ENCODE results near the gene HRH3. TPM values are rescaled to one million over a fixed set of nuclear protein-coding genes. Genes with fewer than 3 reads are reported as not detected.

The HRH3 gene
- total and polyA plus RNA-seq, 9 donors, result not detected

GRCh38 chr20:62236766-62237513, 16.9 kb upstream of the HRH3 start:
- WGBS, 3 donors, result 29 to 39% (median 35%) methylated on average over 27 to 28 of the region's 28 CpGs
- H3K4me1 ChIP-seq (ENCODE audit: insufficient read depth), result peaks cover 15% of the 10 kb centered on the region
- H3K27ac ChIP-seq, result no peak overlapping the region
- no peaks in the 10 kb centered on the region for H3K27me3 ChIP-seq
- intact Hi-C loops (cut with DNase I), result loop anchor here in 1 of 4 donors (5.0 kb wide), 1 partner anchor 150 kb away; the partner anchor contains the start of gene RPS21
- no peaks in the 10 kb centered on the region for H3K9me3 ChIP-seq
- H3K36me3 ChIP-seq, result no peaks in the 10 kb centered on the region
- TF ChIP-seq POLR2A (IDR thresholded peaks at IDR 0.05) (no peak), EP300 (IDR thresholded peaks at IDR 0.05) (no peak)
- TF ChIP-seq, protein P1, sequence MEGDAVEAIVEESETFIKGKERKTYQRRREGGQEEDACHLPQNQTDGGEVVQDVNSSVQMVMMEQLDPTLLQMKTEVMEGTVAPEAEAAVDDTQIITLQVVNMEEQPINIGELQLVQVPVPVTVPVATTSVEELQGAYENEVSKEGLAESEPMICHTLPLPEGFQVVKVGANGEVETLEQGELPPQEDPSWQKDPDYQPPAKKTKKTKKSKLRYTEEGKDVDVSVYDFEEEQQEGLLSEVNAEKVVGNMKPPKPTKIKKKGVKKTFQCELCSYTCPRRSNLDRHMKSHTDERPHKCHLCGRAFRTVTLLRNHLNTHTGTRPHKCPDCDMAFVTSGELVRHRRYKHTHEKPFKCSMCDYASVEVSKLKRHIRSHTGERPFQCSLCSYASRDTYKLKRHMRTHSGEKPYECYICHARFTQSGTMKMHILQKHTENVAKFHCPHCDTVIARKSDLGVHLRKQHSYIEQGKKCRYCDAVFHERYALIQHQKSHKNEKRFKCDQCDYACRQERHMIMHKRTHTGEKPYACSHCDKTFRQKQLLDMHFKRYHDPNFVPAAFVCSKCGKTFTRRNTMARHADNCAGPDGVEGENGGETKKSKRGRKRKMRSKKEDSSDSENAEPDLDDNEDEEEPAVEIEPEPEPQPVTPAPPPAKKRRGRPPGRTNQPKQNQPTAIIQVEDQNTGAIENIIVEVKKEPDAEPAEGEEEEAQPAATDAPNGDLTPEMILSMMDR (IDR thresholded peaks at IDR 0.05), result no peak
- H3K4me3 ChIP-seq, result no peak overlapping the region
- no peak for DNase-seq

GRCh38 chr20:62236200-62236599, 16.1 kb upstream of the HRH3 start:
- Histone ChIP-seq H3K27me3 (no peaks in the 10 kb centered on the region), H3K36me3 (no peaks in the 10 kb centered on the region), H3K4me3 (no peak overlapping the region), H3K27ac (no peak overlapping the region), H3K4me1 (ENCODE audit: insufficient read depth) (peaks cover 15% of the 10 kb centered on the region), H3K9me3 (no peaks in the 10 kb centered on the region)
- DNase-seq, result peak in 2 of 5 donors; percentile 37 to 49
- WGBS, 3 donors, result 55 to 61% (median 59%) methylated on average over 6 of the region's 6 CpGs
- TF ChIP-seq, protein P1 (IDR thresholded peaks at IDR 0.05), result no peak
- TF ChIP-seq POLR2A (IDR thresholded peaks at IDR 0.05) (no peak), EP300 (IDR thresholded peaks at IDR 0.05) (no peak)
- intact Hi-C loops (cut with DNase I), result loop anchor here in 1 of 4 donors (5.0 kb wide), 1 partner anchor 151 kb away; the partner anchor contains the start of gene RPS21

DNA sequence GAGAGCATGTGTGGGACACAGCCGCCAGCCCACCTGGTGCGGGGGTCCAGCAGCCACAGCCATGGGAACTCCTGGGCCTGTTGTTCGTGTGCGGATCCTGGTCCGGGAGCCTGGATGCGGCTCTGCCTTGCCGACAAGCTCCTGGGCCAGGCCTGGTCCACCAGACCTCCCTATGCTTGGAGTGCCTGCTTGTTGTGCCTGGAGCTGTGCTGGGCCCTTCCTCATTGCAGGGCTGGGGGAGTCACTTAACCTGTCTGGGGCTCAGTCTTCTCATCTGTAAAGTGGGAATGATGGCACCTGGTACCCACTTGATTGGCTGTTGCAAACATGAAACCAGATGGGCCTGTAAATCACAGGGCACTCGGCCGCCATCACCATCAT, 15.7 kb upstream of the HRH3 start:
- Histone ChIP-seq H3K36me3 (no peaks in the 10 kb centered on the region), H3K4me3 (no peak overlapping the region), H3K9me3 (no peaks in the 10 kb centered on the region), H3K27me3 (no peaks in the 10 kb centered on the region), H3K27ac (no peak overlapping the region), H3K4me1 (ENCODE audit: insufficient read depth) (peaks cover 15% of the 10 kb centered on the region)
- DNase-seq, result no peak
- 85 to 91% (median 90%) methylated on average over 9 of the region's 9 CpGs for WGBS, 3 donors
- intact Hi-C loops (cut with DNase I), result loop anchor here in 1 of 4 donors (5.0 kb wide), 1 partner anchor 152 kb away; the partner anchor contains the start of gene RPS21
- no peak for TF ChIP-seq EP300 (IDR thresholded peaks at IDR 0.05)

GRCh38 chr20:62235001-62235776, 15.1 kb upstream of the HRH3 start:
- TF ChIP-seq, protein P1 (IDR thresholded peaks at IDR 0.05), result no peak
- no peaks in the 10 kb centered on the region for H3K27me3 ChIP-seq
- no peaks in the 10 kb centered on the region for H3K9me3 ChIP-seq
- H3K27ac ChIP-seq, result no peak overlapping the region
- WGBS, 3 donors, result 68 to 70% (median 68%) methylated on average over 16 of the region's 16 CpGs
- no peak overlapping the region for H3K4me3 ChIP-seq
- H3K4me1 ChIP-seq (ENCODE audit: insufficient read depth), result peaks cover 15% of the 10 kb centered on the region
- intact Hi-C loops (cut with DNase I), result loop anchor here in 1 of 4 donors (5.0 kb wide), 1 partner anchor 152 kb away; the partner anchor contains the start of gene RPS21
- DNase-seq, result no peak
- no peaks in the 10 kb centered on the region for H3K36me3 ChIP-seq

Data from ovary (tissue), 9 donors.